NCI-H128 (cell line): Measurements from ENCODE around the gene CACNG4.

Source experiments
- DNase-seq: peaks from one replicate; lab custom pipeline; 2025; ENCODE audit not compliant: unreplicated experiment; lab: John Stamatoyannopoulos, UW

The CACNG4 gene

DNA sequence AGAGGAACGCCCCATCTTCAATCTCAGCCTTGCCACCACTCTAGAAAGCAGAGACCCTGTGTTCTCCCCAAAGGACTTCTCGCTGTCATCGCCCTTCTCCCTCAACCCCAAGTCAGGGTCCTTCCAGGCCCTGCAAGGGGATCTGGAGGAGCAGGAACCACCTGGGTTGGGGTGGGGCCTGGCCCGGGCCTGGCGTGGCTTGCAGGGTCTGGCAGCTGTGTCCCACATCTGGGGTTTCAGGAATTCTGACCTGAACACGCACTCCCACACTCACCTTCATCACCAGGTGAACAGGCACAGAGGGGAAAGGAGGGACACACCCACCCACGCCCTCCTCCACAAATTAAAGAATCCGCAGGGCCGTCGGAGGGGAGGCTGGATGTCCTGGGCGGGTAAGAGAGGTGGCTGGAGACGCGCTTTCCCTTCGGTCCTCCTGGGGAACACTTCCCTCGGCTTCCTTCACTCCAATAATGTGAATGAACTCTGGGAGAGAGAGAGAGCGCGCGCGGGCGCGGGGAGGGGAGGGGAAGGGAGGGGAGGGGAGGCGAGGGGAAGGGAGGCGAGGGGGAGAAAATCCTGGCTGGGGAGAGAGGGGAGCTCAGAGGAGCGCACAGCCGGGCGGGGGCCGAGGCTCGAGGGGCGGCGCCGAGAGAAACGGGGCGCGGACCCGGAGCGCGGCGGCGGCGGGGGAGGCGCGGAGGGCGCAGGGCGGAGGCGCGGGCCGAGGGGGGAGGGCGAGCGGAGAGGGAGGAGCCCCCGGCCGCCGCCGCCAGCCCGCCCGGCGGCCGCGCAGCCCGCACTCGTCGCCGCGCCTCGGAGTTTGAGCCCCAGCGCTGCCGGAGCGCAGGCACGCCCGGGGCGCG lies at the start of gene CACNG4:
CACNG4 (plus strand) TSS at position 799 of the 863 bp plus-strand sequence. CDS start 205 bp downstream, outside the sequence.
- no peak for DNase-seq

DNA sequence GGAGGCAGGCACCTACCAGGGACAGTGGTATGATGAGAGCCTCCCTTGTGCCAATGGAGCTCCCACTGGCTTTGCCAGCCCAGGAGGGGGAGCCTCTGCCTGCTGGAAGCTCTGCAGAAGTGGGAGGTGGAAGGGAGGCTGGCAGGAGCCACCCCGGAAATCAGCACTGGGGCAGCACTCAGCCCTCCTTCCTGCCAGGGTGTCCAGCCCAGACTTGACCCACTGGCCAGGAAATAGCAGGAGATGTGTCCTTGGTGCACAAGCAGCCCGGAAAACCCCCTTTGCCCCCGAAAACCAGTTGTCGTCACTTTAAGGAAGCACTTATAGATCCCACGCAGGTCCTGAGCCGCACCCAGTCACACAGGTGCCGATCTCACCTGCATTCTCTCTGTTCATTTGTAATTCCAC lies 49.3 kb upstream of the CACNG4 start:
- no peak for DNase-seq

DNA sequence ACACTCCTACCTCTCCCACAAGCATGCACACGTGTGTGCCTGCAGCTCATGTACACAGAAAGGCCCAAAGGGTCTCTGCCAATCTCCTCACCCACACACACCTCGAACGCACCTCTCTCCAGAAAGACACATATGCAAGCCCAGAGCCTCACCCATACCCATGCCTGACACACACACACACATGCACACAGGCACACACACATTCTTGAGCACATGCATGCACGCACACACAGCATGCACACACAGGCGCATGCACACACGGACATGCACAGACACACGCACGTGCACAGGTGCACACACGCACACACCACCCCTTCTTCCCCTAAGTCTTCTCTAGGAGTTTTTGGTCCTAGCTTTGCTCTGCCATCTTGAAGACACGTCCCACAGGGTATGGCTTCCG lies 48.7 kb upstream of the CACNG4 start:
- no peak for DNase-seq

DNA sequence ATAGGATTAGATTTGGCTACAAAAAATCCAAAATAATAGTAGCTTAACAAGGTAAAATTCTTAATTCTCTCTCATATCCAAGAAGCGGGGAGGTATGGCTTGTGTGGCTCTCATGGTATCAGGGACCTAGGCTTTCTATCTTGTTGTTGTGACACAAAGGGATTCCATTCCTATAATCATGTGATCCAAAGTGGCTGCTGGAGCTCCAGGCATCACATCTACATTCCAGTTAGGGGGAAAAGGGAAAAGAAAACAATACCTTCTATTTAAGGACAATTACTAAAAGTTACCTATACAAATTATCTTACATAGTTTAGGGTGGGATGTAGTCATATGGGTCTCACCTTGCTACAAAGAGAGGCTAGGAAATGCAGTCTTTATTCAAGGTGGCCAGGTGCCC lies 47.6 kb upstream of the CACNG4 start:
- no peak for DNase-seq

DNA sequence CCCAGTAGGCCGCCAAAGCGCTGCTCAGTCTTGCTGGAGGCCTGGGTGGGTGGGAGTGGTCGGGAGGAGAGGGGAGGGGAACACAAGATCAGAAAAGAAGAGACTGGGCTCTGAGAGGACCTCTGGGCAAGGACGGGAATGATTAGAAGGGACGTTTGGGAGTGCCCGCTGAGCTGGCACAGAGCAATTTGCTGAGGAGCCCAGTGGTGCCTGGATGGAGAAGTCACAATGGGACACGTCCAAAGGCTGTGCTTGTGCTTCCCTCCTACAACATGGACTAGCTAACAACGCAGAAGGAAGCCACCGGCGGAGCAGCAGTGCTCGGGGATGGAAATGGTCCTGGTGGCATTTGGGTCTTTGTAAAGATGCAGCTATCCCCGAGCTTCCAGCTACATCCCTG lies 45.6 kb upstream of the CACNG4 start:
- DNase-seq, result no peak

DNA sequence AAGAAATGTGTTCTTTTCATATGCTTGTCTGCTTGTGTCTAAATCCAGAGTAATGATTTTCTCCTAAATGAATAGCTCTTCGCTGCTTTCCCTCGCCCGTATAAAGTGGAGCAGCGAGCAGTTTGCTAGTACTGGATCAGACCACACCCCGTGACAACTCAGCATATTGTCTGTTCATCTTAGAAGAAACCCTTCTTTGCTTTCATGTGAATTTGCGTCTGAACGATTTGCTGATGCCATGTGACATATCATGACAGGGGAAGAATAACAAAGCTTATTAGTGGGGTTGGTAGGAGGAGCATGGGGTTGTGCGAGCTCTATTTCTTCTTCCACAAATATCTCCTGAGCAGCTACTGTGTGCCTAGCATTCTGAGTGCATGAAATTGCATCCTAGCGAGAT lies 44.1 kb upstream of the CACNG4 start:
- no peak for DNase-seq

DNA sequence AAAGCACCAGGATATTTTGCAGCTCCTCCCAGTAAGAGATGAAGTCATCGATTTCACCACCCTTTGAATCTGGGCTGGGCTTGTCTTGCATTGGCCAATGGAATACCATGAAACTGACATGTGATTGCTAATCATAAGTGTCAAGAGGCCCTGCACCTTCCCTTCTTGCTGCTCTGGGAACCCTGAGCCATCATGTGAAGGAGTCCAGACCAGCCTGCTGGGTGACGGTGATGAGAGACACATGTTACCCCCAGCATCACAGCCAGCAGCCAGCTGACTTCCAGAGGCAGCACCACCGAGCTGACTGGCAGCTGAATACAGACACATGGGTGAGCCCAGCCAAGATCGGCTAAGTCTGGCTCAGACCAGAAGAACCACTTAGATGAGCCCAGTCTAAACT lies 43.6 kb upstream of the CACNG4 start:
- no peak for DNase-seq

DNA sequence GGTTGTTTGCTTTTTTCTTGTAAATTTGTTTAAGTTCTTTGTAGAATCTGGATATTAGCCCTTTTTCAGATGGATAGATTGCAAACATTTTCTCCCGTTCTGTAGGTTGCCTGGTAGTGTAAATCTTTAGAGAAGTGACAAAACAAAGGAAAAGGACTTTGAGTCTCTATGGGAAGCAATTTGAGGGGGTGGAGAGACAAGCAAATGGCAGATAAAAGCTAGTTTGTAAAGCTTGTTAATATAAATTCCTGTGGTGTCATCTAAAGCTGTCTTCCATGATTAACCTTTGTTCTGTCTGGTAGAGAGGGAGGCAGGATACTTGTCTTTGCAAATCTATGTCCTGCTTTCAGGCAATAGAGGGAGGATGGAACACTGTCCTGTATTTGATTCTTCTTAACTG lies 40.6 kb upstream of the CACNG4 start:
- no peak for DNase-seq

DNA sequence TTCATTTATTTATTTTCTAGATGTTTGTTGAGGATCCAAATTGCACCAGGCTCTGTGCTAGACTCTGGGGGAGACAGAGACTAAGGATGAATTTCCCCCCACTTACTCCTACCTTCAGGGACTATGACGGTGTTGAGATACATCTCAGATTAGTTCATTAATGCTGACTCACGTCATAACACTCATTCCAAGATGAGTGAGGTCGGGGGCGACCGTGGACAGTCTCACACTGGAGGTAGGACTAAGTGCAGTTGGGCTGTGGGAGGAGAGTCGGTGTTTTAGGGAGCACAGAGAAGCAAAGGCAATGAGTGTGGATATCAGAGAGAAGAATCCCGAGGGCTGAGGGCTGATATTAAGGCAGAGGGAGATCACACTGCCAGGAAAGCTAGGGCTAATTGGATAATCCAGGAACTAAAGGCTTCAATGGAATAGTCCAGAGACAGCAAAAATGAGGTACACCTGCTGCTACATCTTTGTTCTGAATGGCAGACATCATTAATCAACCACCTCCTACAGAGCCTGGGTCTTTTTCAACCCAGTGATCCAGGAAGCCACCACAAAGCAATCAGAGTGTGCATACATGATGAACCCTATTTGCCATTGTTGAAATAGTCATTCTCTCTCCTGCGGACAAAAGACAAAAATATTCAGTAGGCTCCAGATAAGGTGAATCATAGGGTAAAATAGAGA lies 38.6 kb upstream of the CACNG4 start:
- no peak for DNase-seq

DNA sequence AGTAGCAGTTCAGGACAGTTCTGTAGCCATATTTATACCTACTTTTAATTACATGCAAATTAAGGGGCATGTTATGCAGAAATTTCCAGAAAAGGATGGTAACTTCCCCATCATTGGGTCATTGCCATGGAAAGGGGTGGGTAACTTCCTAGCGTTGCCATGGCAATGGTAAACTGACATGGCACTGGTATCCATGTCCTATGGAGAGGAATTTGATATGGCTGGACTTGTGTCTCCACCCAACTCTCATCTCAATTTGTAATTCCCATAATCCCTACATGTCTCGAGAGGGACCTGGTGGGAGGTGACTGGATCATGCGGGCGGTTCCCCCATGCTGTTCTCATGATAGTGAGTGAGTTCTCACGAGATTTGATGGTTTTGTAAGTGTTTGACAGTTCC lies 35.6 kb upstream of the CACNG4 start:
- no peak for DNase-seq

DNA sequence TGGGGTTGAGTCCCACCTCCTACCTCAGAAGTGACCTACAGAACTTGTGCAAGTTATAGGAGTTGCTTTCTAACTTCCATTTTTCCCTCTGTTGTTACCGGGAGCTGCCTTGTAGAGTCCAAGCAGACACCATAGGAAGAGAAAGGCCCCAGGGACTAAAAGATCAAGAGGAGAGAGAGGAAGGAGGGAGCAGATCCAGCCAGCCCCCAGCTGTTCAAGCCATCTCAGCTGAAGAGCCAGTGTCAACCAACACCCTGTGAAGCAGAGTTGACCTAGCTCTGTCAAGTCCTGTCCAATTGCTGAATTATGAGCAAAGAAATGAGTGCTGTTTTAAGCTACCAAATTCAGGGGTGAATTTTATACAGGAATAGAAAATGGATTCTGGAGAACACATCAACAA lies 34.9 kb upstream of the CACNG4 start:
- DNase-seq, result no peak

DNA sequence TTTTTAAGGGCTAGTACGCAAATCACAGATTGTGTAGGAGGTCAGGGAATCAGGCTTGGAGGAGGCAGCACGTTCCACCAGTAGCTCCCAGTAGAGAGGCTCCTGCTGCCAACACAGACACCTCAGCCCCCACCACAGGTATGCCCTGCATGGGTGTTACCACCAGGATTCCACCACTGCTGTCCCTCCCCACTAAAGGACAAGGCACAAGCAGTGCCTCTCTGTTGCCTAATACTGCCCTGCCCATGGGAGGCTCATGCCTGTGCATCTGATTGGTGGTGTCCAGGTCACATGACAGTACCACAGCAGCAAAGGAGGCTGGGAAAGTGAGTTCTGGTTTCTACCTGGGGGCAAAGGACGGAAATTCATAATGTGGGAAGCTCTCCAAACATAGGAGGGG lies 33.6 kb upstream of the CACNG4 start:
- no peak for DNase-seq

DNA sequence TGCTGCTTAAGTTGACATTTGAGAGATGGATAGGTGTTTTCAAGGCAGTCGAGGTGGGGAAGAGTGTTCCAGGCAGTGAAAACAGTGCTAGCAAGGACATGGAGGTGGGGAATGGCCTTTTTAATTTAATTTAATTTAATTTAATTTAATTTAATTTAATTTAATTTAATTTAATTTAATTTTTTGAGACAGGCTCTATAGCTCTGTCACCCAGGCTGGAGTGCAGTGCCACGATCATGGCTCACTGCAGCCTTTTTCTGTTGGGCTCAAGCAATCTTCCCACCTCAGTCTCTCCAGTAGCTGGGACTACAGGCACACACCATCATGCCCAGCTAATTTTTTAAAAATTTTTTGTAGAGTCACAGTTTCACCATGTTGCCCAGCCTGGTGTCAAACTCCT lies 32.2 kb upstream of the CACNG4 start:
- DNase-seq, result no peak

DNA sequence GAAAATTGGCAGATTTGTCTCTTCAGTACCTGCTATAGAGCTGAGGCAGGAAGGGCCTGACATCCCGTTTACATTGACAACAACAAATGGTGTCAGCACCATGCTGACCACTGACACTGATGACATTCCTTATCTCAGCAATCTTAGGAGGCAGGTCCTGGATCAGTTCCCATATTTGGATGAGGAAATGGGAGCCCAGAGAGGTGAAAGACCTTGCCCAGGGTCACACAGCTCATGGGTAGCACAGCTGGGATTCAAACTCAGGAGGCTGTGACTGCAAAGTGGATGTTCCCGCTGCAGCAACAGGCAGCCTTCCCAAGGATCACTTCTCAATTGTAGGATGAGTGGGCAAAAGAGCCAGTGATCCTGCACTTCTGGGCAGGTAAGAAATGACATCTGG lies 30.5 kb upstream of the CACNG4 start:
- no peak for DNase-seq

DNA sequence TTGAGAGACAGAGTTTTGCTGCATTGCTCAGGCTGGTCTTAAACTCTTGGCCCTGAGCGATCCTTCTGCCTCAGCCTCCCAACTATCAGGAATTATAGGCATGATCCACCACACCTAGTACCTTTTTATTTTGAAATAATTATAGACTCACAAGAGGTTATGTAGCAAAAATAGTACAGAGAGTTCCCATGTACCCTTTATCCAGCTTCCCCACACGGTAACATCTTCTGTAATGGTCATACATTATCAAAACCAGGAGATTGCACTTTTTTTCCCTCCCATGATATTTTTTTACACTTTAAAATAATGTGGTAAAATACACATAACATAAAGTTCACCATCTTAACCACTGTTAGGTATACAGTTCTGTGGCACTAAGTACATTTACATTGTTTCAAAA lies 28.8 kb upstream of the CACNG4 start:
- no peak for DNase-seq

DNA sequence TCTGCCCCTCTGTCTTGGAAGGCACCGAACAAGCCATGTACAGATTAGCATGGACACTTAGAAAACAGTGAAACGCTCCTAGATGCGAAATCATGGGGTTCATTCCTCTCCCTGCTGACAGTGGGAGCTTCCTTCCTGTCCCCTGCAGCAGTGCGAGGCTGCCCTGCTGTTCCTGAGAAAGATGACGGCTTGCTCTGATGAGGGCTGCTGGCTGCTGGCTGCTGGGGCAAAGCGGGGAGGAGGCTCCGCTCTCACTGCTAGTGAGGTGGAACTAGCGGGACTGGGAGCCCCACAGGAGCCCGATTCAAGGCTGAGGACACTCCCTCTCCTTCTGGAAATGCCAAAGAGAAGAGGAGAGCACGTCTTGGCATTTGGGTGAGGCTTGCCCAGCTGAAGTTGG lies 25.9 kb upstream of the CACNG4 start:
- DNase-seq, result no peak

DNA sequence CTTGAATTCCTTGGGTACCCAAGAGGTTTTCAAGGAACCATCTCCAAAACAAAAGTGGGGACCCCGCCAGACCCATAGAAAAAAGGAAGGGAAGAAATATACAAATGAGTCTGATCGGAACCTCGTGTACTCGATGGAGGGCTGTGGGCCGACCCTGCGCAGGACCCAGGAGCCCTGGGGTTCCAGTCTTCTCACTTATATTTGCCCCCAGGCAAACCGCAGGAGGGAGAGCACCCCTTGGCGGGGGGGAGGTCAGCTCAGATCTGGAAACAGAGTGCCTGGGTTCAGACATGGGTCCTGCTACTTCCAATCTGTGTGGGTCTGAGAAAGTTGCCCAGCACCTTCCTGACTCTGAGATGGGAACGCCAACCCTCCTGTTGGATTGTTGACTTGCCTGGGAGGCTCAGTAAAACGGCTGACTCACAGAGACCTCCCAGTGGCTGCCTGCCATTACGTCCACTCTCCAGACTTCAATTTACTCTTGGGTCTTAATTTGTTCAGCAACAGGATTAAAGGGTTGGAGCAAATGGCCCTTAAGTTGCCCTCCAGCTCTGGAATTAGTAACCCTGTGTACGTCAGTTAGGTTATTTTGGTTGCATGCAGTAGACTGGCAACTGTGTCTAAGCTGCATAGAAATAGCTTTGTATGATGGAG lies 24.9 kb upstream of the CACNG4 start:
- DNase-seq, result no peak

DNA sequence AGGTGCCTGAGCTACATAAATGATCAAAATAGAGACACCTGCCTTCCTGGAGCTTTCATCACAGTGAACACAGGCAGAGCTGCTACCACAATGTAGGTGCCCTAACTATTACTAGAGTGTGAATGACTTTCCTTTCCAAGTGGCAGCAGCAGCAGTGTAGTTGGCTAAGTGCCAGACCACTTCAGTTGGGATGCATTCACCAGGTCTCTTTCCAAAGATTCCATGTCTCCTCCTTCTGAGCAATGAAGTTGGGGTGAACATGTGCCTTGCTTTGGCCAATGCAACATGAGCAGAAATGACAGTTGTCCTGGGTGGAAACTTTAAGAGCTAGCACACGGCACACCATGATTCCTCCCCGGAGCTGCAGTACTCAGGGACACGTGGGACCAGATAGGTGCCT lies 23.3 kb upstream of the CACNG4 start:
- DNase-seq, result no peak

DNA sequence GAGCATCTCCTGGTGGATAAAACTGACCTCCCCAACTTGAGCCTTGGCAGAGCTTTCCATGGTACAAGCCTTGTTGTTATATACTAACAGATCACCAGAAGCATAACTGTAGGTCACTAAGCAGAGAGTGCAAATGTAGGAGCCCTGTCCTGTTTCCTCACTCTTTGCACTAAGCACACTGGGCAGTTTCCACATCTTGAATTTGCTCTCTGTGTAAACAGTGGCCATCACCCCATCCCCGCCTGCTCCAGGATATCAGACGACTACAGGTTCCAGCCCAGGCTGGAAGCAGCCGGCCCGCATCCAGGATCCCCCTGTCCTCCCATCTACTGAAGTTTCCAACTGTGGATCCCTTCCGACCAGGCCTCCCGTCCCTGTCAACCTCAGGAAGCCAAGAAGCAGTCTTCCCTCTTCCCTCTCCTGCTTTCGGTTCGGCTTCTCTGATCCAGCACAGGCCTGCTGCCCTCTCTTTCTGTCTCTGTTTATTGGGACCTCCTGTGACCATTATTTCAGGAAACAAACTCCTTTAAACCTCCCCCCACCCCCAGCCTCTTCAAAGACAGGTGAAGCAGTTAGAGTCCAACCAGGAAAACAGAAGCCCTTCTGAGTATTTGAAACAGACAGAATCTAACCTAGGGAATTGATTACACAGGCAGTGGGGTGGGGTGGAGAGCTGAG lies 22.6 kb upstream of the CACNG4 start:
- no peak for DNase-seq

DNA sequence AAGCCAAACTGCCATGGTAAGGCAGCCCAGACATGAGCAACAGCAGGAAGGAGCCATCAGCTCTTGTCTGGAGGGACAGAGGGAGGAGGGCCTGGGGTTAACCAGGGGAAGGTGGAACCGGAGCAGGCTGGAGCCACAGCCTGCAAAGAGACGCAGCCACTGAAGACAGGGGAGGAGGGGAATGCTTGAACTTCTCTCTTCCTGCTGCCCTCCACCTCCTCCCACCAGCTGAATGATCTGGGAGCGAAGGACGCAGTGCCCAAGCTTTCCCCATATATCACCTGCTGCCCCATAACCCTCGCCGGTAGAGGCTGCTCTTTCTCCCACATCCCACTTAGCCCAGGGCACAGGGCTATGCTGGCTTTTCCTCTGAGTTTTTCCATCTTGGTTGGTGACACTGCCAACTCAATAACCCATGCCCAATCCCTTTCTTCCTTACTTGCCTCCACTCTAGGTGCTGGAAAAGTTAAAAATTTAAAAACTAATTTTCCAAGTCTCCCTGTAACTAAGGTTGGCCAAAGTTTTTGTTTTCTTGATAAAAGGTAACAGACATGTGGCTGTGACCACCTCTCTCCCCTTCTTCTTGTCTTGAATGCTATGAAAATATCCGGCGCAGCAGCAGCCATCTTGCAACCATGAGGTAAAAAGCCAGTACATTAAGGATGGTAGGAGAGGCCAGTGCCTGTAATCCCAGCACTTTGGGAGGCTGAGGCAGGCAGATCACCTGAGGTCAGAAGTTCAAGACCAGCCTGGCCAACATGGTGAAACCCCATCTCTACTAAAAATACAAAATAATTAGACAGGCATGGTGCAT lies 21.8 kb upstream of the CACNG4 start:
- DNase-seq, result no peak

DNA sequence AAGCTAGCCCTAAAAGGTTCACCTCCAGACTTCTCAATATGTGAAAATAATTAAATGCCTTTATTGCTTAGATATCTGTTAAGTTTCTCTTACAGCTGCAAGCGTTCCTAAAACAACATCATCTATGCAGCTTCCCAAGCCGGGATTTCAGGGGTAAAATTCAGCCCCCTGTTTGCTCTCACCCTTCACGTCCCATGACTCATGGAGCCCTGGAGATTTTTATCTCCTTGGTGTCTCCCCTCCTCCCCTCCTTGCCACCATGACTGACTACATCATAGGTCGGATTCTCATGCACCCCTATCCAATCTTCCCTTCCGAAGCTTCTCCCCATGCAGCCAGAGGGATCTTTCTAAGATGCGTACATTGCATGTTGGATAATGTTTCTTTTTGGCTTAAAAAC lies 21.0 kb upstream of the CACNG4 start:
- no peak for DNase-seq
